Thyroid gland (tissue), 4 donors: ENCODE measurements around the gene UNG.

Source experiments
- POLR2A ChIP-seq, 2 donors: fragments of 450-650 bp; IDR thresholded peaks; one replicate each; pipeline ENCODE4 v1.6.1; 2017; ENCODE audit warnings: antibody characterized with exemption in 2 of 2, mild to moderate bottlenecking in 2 of 2, moderate library complexity in 1 of 2
- TF ChIP-seq, protein P1 (sequence below), 6 experiments: fragments of 200-600 bp in 3 of 6; fragments of 450-650 bp in 3 of 6; sonication (generic) in 3 of 6; IDR thresholded peaks; one replicate each; pipeline ENCODE4 v1.5.1; 2016 to 2019; ENCODE audit warnings: antibody characterized with exemption in 6 of 6, mild to moderate bottlenecking in 2 of 6, inconsistent platforms in 1 of 6, moderate library complexity in 1 of 6

DNA sequence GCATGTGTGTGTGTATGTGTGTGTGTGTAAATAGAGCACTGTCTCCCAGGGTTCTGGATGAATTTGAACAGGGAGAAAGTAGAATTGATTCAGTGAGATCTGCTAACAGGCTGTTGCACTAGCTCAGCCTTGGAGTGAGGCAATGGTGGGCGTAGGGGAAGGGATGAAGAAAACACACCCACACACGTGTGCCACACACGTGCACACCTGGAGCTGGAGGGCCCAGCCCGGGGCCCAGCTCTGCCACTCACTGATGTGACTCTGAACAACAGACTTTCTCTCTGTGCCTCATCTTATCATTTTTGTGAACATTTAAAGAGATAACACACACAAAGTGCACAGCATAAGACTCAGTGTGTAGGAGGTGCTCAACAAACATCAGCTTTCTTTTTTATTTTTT is 23.2 kb downstream of the UNG start:
- no peak for TF ChIP-seq POLR2A (IDR thresholded peaks at IDR 0.05)
- TF ChIP-seq, protein P1, sequence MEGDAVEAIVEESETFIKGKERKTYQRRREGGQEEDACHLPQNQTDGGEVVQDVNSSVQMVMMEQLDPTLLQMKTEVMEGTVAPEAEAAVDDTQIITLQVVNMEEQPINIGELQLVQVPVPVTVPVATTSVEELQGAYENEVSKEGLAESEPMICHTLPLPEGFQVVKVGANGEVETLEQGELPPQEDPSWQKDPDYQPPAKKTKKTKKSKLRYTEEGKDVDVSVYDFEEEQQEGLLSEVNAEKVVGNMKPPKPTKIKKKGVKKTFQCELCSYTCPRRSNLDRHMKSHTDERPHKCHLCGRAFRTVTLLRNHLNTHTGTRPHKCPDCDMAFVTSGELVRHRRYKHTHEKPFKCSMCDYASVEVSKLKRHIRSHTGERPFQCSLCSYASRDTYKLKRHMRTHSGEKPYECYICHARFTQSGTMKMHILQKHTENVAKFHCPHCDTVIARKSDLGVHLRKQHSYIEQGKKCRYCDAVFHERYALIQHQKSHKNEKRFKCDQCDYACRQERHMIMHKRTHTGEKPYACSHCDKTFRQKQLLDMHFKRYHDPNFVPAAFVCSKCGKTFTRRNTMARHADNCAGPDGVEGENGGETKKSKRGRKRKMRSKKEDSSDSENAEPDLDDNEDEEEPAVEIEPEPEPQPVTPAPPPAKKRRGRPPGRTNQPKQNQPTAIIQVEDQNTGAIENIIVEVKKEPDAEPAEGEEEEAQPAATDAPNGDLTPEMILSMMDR (IDR thresholded peaks at IDR 0.05) = no peak
